CD4-positive, alpha-beta T cell treated with Interleukin-4 for 1 hour (primary cell): ENCODE data around the gene IL2RA.
"Not testable (repeated sequence)": the region's sequence is repeated elsewhere in the genome, so short reads cannot be mapped to it uniquely, and the experiment has no call there.

Experiments
- DNase-seq, 2 donors: peaks; one replicate each; pipeline ENCODE4 v3.0.0-alpha.2; 2020 to 2022

Gene IL2RA

DNA sequence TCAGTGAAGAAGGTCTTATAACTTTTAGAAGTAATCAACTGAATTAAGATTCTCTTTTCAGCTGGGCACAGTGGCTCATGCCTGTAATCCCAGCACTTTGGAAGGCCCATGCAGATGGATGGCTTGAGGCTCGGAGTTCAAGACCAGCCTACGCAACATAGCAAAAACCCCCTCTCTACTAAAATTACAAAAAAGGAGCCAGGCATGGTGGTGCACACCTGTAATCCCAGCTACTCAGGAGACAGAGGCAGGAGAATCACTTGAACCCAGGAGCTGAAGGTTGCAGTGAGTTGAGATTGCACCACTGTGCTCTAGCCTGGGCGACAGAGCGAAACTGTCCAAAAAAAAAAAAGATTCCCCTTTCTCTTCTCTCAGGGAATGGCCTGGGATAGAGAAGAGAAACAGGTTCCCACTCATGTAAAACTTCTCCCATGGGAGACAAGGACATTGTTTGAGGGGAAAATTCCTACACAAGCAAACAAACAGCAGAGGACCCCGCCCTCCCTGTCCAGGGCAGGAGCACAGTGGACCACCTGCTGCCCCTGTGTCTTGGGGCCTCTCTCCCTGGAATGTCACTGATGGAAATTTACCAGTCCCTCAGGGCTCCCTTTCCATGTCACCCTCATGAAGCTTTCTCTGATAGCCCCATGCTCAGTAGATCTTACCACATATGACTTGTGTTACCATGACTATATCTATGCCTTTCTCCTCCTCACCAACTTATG, 5.6 kb downstream of the IL2RA start:
- DNase-seq, result no peak

- no peak for DNase-seq
Measured at GRCh38 chr10:6055929-6056328, 6.2 kb downstream of the IL2RA start.

GRCh38 chr10:6054884-6055283, 7.3 kb downstream of the IL2RA start:
- no peak for DNase-seq

DNA sequence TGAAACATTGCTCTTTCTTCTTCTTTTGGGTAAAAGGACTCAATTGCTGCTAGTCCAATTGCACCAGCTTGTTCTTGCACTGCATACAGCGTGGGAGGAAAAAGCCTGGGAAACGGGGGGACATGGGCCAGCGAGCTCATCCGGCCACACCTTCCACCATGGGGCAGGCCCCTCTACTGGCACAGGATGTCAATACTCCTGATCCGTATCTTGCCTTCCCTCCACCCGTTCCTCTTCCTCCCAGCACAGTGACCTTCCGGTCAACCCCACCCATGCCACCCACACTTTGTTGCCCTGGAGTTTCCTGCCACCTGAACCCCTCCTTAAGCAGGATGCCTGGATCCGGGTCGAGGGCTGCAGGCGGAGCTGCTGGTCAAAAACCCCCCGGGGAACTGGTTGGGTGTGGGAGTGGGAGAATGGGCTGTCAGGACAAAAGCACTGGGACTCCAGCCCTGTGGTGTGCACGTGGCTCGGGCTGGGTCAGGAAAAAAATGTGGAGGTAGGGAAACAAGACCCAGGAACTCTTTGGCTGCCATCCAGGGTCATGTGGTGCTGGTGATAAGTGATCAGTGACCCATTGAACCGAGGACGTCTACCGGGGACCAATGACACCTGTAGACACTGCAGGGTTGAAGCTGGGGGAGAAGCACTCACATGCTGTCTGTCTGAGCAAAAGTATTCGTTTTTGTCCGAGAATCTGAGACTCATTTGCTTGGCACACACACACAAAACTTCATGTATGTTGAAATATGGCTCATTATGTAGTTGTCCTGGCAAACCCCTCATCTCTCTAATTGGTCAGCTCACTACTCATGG, 8.1 kb downstream of the IL2RA start:
- no peak for DNase-seq

- DNase-seq, result no peak
Measured at GRCh38 chr10:6053303-6053702, 8.9 kb downstream of the IL2RA start.

DNA sequence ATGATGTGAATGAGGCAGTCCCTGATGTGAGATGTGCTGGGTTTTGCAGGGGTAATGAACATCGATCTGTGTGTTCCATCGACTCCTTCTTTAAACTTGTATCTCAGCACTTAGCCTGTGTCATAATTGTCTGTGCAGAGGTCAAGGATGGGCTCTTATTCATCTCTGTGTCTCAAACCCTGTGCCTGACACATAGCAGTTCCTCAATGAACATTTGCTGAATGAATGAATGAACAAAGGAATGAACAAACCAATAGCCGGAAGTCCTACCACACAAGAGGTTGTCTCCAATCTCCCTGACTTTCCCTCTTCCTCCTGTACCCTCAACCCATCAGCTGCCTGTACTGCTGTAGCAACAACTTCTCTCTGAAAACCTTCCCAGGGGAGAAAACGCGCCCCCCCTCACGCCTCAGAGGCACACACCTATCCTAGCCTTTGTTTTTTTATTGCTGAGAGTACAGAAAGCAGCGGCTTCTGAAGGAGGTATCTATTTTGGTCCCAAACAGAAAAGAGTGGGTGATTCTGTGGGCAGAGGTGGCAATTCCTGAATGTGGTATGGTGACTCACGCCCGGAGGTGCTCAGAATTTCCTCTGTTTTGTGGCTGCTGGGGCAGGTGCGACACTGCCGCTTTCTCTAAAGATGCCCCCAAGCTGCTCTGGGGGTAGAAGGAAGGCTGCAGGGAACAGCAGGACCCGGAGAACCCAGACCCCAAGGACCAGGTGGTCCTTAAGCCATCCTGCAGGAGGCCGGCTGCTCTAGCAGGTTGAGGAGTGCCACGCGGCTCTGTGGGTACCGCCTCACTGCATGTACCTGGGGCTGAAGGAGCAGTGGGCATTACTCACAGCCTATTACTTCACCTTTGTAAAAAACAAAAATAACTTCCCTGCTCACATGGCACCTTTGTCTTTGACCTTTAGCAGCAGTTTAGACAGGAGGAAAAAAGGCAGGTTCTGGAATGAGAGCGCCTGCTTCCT, 9.6 kb downstream of the IL2RA start:
- peak; percentile 77 to 83 for DNase-seq

GRCh38 chr10:6050801-6051445, 11.2 kb downstream of the IL2RA start:
- peak; percentile 96 for DNase-seq

DNA sequence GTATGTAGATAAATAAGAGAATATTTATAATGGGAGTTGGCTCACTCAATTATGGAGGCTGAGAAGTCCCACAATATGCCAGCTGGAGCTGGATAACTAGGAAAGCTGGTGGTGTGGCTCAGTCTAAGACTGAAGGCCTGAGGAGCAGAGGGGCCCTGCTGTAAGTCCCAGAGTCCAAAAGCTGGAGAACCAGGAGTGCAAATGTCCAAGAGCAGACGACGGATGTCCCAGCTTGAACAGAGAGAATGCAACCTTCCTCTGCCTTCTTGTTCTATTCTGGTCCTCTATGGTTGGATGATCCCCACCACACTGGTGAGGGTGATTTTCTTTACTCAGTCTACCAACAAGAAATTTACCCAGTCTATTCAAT, 13.2 kb downstream of the IL2RA start:
- DNase-seq, result no peak

DNA sequence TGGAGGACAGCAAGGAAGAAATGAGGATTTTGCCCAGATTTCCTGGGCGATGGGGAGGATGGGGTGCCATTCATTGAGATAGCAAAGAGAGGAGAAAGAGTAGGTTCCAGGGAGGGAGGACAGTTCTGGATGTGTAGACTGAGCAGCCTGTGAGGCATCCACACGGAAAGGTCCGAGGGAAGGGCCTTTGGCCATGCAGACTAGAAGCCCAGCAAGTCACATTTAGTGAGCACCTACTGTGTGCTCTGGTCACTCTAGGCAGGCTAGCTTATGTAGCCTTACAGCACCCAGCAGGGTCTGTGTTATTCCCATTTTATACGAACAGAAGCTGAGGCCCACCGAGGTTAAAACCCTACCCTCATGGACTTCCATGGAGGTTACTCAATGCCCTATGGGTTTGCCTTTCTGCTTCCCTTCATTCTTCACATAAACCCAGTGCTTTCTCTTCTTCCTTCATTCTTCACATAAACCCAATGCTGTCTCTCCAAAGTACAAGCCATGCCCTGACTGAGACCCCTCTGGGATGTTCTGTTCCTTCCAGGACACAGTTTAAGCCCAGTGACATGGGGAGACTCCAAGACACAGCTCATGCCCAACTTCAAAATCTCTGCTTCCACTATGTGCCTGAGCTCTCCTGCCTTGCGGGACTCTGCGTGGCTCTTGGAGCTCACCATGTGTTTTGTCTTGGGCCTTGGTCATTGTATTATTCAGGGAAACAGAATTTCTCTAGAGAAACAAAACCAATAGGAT, 13.7 kb downstream of the IL2RA start:
- DNase-seq, result no peak

- no peak for DNase-seq
Measured at GRCh38 chr10:6047847-6048246, 14.3 kb downstream of the IL2RA start.

- no peak for DNase-seq
Measured at GRCh38 chr10:6046773-6047611, 15.2 kb downstream of the IL2RA start.

DNA sequence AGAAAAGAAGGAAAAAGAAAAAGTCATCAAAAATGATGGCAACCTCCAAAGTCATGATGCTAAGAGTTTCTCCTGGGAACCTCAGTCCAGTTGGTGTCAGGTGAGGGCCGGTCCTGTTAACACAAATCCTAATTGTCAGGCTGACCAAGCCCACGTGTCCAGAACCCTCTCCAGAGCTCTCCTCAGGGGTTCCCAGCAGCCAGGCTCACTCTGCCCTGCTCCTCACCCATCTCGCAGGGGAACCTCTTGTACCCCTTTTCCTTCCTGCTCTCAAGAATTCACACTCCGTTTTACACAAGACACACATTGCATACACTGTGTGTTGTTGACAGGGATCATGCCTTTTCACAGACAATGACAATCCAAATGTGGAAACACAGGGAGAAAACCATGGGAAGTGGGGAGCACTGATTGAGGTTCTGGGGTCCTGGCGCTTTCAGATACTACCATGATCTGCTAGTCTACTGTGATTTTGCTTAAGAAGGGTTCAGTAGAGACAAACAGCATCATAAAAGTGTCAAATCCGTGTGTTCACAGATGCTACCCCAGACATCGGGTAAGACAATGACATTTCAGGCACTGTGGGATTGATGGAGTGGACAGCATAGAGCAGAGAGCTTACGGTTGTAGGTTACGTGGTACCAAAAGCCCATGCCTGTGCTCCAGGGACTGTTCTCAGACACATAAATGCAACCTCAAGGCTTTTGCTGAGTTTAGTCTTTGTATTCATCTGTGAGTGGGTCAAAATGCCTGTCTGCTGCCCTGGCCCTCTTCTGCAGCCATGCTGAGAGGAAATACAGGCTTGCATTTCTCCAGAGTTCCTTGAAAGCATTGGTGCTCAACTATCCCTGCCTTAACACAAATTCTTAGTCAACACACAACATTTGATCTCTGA, 16.0 kb downstream of the IL2RA start:
- DNase-seq, result no peak

DNA sequence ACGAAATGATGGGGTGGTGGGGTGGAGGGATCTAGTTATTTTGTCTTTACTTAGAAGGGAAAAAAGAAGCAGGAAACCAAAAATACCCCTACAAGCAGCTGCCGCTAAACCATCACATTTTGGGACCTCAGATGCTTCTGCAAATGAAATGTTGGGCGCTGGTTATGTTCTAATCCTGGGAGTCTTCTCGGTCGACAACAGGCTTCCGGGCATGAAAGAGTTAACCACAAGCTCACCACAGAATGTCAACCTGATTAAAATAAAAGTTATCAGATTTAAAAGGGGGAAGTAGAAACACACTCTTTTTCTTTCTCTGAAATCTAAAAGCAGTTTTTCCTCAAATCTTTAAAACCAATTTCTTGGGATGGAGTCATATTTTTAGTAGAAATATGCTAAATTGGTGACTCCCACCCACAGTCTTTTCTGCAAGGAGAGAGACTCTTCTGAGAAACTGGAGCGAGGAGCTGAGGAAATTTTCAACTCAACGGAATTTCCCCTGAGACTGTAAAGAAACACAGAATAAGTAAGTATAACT, 16.8 kb downstream of the IL2RA start:
- peak in 1 of 2 donors; percentile 34 for DNase-seq

DNA sequence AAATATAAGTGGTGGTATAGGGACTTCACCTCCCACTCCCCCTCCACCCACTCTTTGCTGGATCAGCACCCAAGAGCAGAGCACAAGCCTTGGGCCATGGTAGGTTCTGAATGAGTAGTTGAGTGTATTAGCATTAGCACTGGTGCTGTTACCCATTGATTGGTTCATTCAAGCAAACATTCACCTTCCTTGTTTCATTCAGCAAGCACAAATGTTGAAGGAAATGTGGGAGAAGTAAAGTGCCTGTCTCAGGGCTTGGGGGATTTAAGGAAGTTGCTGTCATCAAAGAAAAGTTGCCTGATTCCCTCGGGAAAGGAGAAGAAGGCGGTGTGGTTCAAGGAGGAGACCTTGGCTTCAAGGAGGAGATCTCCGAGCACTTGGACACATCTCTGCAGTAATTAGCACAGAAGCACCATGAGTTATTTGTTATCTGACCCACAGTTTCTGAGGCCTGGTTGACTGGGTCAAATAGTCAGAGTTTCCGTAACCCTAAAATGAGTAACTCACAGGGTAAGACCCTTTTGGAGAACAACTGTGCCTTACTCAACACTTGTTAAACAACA, 17.3 kb downstream of the IL2RA start:
- DNase-seq, result no peak

- no peak for DNase-seq
Measured at GRCh38 chr10:6044060-6044459, 18.1 kb downstream of the IL2RA start.

DNA sequence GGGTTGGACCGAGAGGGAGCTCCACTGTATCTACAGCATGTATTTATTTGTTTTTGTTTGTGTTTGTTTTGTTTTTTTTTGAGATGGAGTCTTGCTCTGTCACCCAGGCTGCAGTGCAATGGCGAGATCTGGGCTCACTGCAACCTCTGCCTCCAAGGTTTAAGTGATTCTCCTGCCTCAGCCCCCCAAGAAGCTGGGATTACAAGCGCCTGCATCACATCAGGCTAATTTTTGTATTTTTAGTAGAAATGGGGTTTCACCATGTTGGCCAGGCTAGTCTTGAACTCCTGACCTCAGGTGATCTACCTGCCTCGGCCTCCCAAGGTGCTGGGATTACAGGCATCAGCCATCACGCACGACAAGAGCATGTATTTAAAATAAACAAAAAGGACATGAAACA, 18.8 kb downstream of the IL2RA start:
- not testable (repeated sequence) for DNase-seq

- DNase-seq, result no peak
Measured at GRCh38 chr10:6040205-6040604, 22.0 kb downstream of the IL2RA start.

- DNase-seq, result no peak
Measured at GRCh38 chr10:6039711-6040110, 22.5 kb downstream of the IL2RA start.

- DNase-seq, result peak in 1 of 2 donors; percentile 67
Measured at GRCh38 chr10:6038071-6038631, 24.0 kb downstream of the IL2RA start.
